KG1 (cell line): ENCODE results near the gene FXYD7.
"Not testable (repeated sequence)": the region's sequence is repeated elsewhere in the genome, so short reads cannot be mapped to it uniquely, and the experiment has no call there.

Experiments used
- DNase-seq: peaks from one replicate; lab custom pipeline; 2025; lab: John Stamatoyannopoulos, UW

FXYD7 gene

GRCh38 chr19:35144600-35145436, 1.8 kb downstream of the FXYD7 start:
- no peak for DNase-seq

- no peak for DNase-seq
Measured at GRCh38 chr19:35146746-35147459, 3.8 kb downstream of the FXYD7 start.

GRCh38 chr19:35149463-35149862, 6.4 kb downstream of the FXYD7 start:
- no peak for DNase-seq

DNA sequence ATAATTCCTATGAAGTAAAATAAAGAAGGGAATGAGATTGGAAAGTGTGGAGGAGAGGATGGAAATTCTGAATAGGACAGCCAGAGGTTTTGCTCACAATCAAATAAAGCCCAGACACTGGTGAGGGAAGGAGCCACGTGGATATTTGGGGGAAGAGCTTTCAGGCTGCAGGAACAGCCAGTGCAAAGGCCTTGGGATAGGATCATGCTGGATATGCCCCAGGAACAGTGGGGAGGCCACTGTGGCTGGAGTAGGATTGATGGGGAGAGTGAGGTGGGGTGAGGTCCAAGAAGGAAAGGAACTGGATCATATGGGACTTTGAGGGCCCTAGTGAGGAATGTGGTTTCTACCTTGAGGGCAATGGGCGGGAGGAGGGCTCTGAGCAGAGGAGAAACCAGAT, 7.4 kb downstream of the FXYD7 start:
- no peak for DNase-seq

DNA sequence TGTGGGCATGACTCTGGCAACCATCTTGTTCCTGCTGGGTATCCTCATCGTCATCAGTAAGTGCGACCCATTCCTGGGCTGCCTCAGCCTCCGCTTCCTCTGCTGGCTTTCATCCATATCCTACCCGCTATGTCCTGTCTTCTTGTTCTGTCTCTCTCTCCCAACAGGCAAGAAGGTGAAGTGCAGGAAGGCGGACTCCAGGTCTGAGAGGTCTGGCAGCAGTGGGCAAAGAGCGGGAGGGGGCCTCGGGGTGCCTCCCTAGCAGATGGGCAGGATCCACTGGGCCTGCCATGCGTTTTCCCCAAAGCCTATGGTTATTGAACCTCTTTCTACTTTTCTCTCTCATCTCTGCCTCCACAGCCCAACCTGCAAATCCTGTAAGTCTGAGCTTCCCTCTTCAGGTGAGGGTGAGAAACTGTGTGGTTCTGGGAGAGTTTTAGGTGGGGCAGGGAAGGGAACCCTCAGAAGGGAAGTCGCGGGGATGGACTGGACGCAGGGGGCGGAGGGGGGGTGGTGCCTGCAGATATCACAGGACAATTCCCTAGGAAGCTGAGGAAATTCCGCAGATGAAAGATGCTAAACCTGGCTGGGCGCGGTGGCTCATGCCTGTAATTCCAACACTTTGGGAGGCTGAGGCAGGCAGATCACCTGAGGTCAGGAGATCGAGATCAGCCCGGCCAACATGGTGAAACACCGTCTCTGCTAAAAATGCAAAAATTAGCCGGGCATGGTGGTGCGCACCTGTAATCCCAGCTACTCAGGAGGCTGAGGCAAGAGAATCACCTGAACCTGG, 8.4 kb downstream of the FXYD7 start:
- no peak for DNase-seq

DNA sequence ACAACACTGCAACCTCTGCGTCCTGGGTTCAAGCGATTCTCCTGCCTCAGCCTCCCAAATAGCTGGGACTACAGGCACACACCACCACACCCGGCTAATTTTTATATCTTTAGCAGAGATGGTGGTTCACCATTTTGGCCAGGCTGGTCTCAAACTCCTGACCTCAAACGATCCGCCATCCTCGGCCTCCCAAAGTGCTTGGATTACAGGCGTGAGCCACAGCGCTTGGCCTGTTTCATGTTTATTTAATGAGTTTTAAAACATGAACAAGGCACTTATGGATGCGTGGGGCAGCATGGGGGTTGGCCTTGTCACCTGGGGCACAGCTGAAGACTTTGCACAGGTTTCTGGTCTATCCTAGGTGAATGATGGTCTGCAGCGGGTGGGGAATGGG, 10.1 kb downstream of the FXYD7 start:
- not testable (repeated sequence) for DNase-seq

GRCh38 chr19:35153701-35154524, 10.9 kb downstream of the FXYD7 start:
- peak; percentile 22 for DNase-seq

GRCh38 chr19:35154525-35155406, 11.7 kb downstream of the FXYD7 start, which contains the start of gene FXYD5:
Gene FXYD5 (plus strand): TSS chr19:35154735. CDS start chr19:35155551, 816 bp downstream.
- peak; percentile 22 for DNase-seq

DNA sequence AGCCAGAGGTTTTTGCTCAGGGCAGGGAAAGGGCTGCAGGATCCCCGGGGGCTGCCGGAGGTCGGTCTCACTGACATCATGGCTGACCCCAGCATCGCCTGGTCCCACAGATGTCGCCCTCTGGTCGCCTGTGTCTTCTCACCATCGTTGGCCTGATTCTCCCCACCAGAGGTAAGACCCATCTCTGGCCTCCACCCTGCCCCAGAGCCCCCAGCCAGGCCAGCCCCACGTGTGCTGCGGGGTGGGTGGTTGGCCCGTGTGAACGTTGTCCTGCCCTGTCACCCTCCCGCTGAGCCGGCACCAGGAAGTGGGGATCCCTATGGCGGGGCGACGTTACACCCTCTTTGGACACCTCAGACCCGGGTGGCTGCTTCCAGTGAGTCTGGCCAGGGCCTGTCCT, 12.4 kb downstream of the FXYD7 start:
- DNase-seq: no peak

- no peak for DNase-seq
Measured at GRCh38 chr19:35155981-35156672, 13.1 kb downstream of the FXYD7 start.

GRCh38 chr19:35156673-35157014, 13.6 kb downstream of the FXYD7 start:
- no peak for DNase-seq

DNA sequence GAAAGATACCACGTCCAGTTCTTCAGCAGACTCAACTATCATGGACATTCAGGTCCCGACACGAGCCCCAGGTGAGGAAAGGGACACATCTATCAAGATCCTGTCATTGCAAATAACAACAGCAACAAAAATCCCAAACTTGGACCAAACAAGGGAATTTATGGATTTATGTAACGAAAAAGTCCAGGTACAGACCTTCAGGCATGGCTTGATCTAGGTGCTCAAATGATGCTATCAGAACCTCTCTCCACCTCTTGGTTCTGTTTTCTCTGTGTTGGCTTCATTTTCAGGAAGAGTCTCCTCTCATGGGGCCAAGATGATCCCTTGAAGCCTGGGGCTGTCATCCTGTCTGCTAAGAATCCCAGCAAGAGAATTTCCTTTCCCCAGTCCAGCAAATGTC, 14.4 kb downstream of the FXYD7 start:
- no peak for DNase-seq

DNA sequence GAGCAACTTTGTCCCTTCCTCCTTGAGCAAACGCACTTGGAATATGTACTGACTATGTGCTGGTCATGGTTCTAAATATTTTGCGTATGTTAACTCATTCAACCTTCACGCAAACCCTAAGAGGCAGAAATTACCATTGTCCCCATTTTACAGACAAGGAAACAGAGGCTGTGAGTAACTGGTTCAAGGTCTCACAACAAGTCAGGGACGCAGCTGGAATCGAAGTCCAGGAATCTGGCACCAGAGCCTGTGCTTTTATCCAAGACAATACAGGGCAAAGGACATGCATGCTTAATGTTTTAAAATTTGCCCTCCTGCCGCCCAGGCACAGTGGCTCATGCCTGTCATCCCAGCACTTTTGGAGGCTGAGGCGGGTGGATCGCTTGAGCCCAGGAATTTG, 16.6 kb downstream of the FXYD7 start:
- no peak for DNase-seq

DNA sequence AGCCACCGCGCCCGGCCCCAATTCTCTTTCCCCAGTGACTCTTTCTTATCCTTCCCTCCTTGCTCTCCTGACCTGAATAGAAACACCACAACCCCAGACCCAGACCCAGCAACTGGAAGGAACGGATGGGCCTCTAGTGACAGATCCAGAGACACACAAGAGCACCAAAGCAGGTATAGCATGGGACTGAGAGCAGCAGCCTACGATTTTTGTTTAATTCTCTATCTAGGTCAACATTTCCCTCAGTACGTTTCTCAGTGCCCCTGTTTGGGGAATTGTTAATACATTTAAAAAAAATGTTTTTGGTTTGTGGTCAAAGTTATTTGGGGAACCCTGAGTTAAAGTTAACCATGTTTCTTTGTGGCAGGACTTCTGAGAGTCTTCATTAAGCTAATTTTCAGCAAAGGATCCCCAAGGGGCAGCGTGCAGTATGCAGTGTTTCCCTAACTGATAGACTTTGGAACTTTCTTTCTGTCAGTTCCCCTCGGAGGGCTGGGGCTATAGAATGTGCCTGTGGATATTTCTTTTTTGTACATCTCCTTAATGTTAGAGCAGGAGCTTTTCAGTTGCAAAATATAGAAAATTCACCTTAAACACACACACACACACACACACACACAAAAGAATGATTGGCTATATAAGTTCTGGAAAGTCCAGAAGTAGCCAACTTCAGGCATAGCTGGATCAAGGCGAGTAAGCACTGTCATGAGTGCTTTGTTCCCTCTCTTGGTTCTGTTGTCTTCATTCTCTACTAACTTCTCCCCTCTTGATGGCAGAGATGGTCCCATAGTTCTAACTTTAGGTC, 17.8 kb downstream of the FXYD7 start:
- DNase-seq: no peak

- DNase-seq: no peak
Measured at GRCh38 chr19:35161434-35161743, 18.3 kb downstream of the FXYD7 start.

GRCh38 chr19:35162471-35163326, 19.6 kb downstream of the FXYD7 start:
- no peak for DNase-seq

- DNase-seq: no peak
Measured at GRCh38 chr19:35164418-35164817, 21.4 kb downstream of the FXYD7 start.
